Tibial nerve (tissue), 3 donors: ENCODE data around the gene DPY19L2.
"Not testable (repeated sequence)": the region's sequence is repeated elsewhere in the genome, so short reads cannot be mapped to it uniquely, and the experiment has no call there.

Experiments
- CTCF ChIP-seq, 5 experiments: fragments of 200-600 bp in 3 of 5; fragments of 450-650 bp in 2 of 5; sonication (generic) in 3 of 5; IDR thresholded peaks; one replicate each; pipeline ENCODE4 v1.5.1; 2016 to 2019; ENCODE audit warnings: antibody characterized with exemption in 5 of 5, mild to moderate bottlenecking in 3 of 5, moderate library complexity in 2 of 5
- POLR2A ChIP-seq, 2 donors: fragments of 450-650 bp; IDR thresholded peaks; one replicate each; pipeline ENCODE4 v1.6.1; 2017; ENCODE audit warnings: antibody characterized with exemption in 2 of 2, mild to moderate bottlenecking in 2 of 2, moderate library complexity in 2 of 2

- not testable (repeated sequence) for TF ChIP-seq CTCF, POLR2A (IDR thresholded peaks at IDR 0.05)
Observed at GRCh38 chr12:63711339-63711738, 43.0 kb upstream of the DPY19L2 start.
